Upper lobe of left lung (tissue), 4 donors: ENCODE data around the gene ZNF565.

Source experiments
- CTCF ChIP-seq, 6 experiments: fragments of 450-650 bp in 4 of 6; fragments of 200-600 bp in 2 of 6; sonication (generic) in 2 of 6; IDR thresholded peaks; one replicate each; pipeline ENCODE4 v1.5.1; 2016 to 2019; ENCODE audit warnings: antibody characterized with exemption in 6 of 6
- POLR2A ChIP-seq, 4 donors: fragments of 450-650 bp; IDR thresholded peaks; one replicate each; pipeline ENCODE4 v1.5.1; 2016 to 2017; ENCODE audit warnings: antibody characterized with exemption in 4 of 4, mild to moderate bottlenecking in 2 of 4

GRCh38 chr19:36254848-36255247 is 40.4 kb upstream of the ZNF565 start:
- TF ChIP-seq CTCF (IDR thresholded peaks at IDR 0.05) (no peak), POLR2A (IDR thresholded peaks at IDR 0.05) (no peak)
